Thyroid gland (tissue), 4 donors: ENCODE data around the gene UBXN2A.

Experiments used
- CTCF ChIP-seq, 6 experiments: fragments of 200-600 bp in 3 of 6; fragments of 450-650 bp in 3 of 6; sonication (generic) in 3 of 6; IDR thresholded peaks; one replicate each; pipeline ENCODE4 v1.5.1; 2016 to 2019; ENCODE audit warnings: antibody characterized with exemption in 6 of 6, mild to moderate bottlenecking in 2 of 6, inconsistent platforms in 1 of 6, moderate library complexity in 1 of 6
- POLR2A ChIP-seq, 2 donors: fragments of 450-650 bp; IDR thresholded peaks; one replicate each; pipeline ENCODE4 v1.6.1; 2017; ENCODE audit warnings: antibody characterized with exemption in 2 of 2, mild to moderate bottlenecking in 2 of 2, moderate library complexity in 1 of 2

GRCh38 chr2:24010477-24011249, 70.4 kb downstream of the UBXN2A start:
- no peak for TF ChIP-seq CTCF (IDR thresholded peaks at IDR 0.05)
- no peak for TF ChIP-seq POLR2A (IDR thresholded peaks at IDR 0.05)
